HG03045 (cell line): ENCODE measurements around the gene AP1G1.
"Not testable (repeated sequence)": the region's sequence is repeated elsewhere in the genome, so short reads cannot be mapped to it uniquely, and the experiment has no call there.

ENCODE experiments used
- ATAC-seq: cut with Tn5 transposase; IDR thresholded peaks from one replicate; pipeline ENCODE4 v1.9.1; 2021; ENCODE audit warnings: mild to moderate bottlenecking, moderate library complexity; ENCODE audit not compliant: unreplicated experiment

The AP1G1 gene

DNA sequence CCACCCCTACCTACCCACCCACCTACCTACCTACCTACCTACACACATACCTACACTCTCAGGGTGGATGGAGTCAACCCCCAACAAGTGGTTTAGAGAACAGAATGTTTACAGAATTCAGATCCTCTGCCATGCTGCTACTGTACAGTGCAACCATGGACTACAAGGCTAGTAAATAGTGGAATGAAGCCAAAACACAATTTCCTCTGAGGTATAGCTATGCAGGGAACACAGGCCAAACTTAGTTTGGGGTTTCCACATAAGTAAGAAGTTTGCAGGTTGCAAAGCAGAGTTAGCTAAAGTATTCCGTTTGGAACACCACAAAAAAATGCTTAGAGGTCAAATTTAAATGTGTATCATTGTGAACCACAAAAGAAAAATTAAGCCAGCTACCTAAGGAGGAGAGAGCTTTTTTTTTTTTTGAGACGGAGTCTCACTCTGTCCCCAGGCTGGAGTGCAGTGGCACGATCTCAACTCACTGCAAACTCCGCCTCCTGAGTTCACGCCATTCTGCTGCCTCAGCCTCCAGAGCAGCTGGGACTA, 2.7 kb upstream of the AP1G1 start:
- no peak for ATAC-seq

DNA sequence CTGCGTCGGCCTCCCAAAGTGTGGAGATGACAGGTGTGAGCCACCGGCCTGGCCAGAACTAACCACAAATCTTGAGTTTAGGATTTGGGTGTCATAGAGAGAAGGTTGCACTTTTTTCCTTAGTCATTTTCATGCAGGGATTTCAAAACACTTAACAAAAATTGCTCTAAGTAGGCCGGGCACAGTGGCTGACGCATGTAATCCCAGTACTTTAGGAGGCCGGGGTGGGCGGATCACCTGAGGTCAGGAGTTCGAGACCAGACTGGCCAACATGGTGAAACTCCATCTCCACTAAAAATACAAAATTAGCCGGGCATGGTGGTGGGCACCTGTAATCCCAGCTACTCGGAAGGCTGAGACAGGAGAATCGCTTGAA, 1.5 kb upstream of the AP1G1 start:
- ATAC-seq = not testable (repeated sequence)

DNA sequence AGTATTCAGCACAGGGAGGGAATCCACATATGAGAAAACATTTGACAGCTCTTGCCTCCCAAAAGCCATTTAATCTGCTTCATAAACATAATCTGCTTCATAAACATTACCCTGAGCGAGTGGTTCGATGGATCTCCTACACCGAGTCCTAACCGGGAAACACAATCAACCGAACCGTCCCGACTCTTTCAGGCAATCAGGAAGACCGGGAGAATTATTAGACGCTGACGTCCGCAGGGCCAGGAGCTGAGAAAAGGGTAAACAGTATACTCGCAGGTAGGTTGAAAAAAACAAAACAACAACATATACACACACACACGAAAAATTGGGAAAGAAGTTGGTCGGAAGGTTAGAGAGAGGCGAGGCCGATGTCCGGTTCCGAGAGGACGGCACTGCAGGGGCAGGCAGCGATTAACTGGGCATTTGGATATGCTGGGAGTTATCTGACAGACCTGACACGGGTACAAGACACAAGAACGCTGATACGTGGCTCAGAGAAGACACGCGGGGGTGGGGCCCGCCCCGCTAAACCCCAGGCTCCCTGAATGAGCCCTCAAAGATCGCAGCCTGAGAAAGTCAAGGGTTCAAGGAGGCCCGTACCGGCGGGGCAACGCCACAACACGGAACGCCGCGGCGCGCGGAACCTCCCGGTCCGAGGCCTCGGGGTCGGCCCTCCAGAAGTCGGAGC, 585 bp downstream of the AP1G1 start:
- peak; percentile 41 for ATAC-seq

- ATAC-seq = no peak
These were observed 5.3 kb downstream of the AP1G1 start for GRCh38 chr16:71803305-71803690.

DNA sequence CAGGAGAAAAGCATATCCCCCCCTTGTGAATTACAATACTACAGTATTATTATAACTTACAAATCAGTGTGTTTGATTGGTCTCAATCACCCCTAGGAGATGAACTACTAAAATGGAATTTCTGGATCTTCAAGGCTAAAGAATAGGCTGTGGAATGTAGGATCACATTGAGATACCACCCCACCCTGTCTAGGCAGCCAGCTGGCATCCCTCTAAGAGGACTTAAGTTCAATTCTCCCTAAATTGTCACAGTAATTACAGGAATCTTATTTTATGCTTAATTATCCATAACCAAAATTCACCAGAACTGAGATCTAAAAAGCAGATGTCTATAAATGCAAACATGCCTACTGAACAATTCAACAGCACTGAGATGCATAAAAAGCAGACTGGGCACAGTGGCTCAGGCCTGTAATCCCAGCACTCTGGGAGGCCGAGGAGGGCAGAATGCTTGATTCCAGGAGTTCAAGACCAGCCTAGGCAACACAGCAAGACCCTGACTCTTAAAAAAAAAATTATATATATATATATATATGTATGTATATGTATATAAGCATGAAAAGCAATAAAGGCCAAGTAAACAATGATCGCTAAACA, 12.0 kb downstream of the AP1G1 start:
- no peak for ATAC-seq

DNA sequence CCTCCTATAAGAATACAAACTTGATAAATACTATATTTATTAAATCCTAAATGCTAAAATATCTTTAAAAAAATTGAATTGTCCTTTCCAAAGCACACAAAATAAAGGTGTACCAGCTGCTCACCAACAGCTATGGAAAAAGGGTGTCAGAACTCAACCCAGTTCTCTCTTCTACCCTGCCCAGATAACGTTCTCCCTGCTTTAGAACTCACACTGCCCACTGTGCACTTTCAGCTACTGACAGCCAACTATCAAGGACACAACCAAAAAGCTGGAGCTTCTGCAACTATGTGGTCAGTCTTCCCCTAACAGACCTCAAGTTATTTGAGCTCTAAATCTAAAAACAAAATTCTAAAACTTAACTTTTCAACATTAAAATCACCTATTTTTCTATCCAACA, 13.7 kb downstream of the AP1G1 start:
- no peak for ATAC-seq

DNA sequence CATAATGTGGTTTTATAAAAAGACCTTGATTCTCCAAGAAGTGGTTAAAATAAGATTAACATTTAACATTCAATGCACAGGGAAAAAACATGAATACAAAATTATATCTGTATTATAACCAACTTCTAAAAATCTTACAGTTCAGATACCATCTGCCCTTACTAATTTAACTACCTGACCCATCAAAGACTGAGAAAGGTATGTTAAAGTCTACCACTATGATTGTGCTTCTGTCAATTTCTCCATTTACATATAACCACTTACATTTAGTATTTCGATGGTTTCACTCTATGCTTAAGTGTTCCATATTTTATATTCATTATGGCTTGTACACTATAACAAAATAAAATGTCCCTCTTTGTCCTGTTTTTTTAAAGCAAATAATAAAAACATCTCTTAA, 14.6 kb downstream of the AP1G1 start:
- ATAC-seq = no peak

GRCh38 chr16:71792176-71792575, 16.5 kb downstream of the AP1G1 start:
- ATAC-seq = no peak

DNA sequence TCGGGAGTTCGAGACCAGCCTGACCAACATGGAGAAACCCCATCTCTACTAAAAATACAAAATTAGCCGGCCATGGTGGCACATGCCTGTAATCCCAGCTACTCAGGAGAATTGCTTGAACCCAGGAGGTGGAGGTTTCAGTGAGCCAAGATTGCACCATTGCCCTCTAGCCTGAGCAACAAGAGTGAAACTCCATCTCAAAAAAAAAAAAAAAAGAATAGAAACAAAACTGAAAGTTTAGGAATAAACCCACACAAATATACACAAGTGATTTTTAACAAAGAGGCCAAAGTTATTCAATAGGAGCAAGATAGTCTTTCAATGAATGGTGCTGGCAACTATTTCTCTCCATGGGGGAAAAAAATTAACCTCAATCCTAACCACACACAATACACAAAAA, 18.3 kb downstream of the AP1G1 start:
- not testable (repeated sequence) for ATAC-seq

DNA sequence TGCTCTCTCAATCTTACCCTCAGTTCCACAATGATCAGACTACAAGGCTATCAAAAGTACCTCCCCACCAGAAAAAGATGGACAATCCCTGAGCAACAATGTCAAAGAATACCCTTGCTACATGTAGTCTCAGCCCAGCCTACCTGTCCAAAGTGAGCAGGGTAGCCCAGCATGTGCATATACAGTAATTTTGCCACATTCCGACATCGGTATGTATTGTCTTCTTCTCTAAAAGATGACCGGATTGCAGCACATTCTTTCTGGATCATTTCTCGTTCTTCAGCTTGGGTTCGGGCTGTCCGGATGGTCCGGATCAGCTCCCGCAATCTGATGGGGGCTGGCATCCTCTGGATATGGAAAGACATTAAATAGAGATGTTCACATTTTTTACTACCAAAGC, 19.5 kb downstream of the AP1G1 start:
- ATAC-seq = no peak

DNA sequence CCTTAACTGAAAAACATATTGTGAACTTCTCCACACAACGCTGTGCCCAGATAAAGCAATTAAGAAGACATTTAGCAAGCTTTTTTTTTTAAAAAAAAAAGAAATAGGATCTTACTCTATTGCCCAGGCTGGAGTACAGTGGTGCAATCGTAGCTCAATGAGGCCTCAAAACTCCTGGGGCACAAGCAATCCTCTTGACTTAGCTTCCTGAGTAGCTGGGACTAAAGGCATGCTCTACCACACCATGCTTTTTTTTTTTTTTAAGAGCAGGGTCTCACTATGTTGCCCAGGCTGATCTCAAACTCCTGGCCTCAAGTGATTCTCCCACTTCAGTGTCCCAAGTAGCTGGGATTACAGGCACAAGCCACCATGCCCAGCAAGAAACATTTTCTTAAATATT, 20.1 kb downstream of the AP1G1 start:
- ATAC-seq = no peak

DNA sequence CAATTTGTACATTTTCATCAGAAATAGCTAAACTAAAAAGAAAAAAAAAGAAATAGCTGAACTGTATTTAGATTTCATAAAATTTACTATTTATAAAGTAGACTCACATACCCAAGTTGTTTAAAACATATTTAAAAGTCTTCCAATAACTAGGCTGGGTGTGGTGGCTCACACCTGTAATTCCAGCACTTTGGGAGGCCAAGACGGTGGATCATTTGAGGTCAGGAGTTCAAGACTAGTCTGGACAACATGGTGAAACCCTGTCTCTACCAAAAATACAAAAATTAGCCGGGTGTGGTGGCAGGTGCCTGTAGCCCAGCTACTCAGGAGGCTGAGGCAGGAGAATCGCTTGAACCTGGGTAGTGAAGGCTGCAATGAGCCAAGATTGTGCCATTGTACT, 23.5 kb downstream of the AP1G1 start:
- ATAC-seq = not testable (repeated sequence)

GRCh38 chr16:71784093-71784492, 24.5 kb downstream of the AP1G1 start:
- ATAC-seq = no peak

DNA sequence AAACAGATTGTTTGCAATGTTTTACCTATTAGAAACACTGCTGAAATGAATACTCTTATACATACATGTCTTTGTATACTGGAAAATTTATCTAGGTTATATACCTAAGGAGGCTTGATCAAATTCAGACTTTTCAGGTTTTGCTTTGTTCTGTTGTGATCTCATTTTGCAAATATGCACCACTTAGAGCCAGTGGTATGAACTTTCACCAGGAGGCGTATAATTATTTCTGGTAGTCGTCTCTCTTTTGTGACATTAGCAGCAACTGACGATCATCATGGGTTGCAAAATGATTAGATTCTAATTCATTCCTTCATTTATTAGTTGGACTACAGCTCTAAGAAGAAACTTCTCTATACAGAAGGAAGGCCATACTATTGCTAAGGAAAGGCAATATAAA, 26.9 kb downstream of the AP1G1 start:
- no peak for ATAC-seq

DNA sequence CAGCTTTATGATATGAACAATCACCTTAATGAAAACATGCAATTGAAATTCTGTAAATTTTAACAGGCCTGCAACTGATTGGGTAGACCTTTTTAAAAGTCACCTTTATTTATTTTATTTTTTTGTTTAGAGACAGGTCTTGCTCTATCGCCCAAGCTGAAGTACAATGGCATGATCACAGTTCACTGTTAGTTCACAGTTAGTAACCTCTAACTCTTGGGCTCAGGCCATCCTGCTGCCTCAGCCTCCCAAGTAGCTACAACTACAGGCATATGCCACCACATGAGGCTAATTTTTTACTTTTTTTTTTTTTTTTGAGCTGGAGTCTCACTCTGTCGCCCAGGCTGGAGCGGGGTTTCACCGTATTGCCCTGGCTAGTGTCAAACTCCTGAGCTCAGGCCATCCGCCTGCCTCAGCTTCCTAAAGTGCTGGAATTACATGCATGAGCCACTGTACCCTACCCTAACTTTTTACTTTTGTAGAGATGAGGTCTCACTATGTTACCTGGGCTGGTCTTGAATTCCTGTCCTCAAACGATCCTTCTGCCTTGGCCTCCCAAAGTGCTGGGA, 28.0 kb downstream of the AP1G1 start:
- ATAC-seq = no peak

DNA sequence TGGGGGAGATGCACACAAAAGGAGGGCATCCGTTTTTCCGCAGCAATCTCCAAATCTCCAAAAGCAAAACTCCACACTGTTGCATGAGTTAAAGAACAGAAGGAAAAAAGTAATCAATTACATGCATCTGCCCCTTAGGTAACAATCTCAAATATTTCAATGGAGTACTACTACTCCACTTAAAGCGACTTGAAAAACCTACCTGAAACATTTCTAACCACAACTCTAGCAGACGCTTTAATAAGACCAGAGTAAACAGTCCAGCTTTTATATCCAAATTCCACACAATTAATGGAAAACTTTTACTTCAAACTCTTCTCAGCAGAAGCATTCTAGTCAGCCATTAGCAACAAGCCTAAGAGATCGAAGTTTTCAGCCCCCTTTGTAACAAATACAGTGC, 29.9 kb downstream of the AP1G1 start:
- no peak for ATAC-seq

DNA sequence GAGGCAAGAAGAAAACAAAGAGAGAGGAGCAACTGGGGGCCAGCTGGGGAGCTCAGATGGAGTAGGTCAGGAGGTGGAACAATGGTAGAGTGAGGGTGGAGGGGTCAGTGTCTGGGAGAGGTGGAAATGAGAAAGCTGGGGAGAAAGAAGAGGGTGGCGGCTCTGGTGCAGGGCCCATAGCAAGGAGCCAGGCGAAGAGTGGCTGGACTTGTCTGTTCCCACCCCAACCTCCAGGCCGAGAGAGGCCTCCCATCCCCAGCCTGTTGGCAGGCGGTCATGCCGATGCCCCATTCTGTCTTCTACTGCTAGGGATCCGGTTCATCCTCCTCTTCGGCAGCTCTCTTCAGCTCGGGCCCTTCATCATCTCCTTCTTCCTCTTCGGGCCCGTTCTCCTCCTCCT, 31.3 kb downstream of the AP1G1 start:
- ATAC-seq = no peak

GRCh38 chr16:71775949-71776348, 32.7 kb downstream of the AP1G1 start:
- ATAC-seq = no peak

DNA sequence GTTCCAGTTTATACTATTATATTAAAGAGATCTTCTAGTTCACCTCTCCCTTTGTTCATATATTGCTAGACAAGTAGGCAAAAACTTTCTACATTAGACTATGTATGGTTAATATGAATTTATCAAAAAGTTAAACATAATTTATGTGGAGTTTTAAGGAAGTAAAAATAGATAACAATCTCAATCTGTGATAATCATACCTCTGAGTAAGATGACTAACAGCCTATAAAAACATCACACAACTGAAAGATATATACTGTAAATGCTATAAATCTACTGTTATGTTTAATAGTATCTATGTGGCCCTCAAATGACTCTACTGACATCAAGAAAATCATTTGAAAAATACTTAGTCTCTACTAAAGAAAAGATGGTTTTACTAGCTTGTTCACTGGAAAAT, 37.1 kb downstream of the AP1G1 start:
- ATAC-seq = no peak

DNA sequence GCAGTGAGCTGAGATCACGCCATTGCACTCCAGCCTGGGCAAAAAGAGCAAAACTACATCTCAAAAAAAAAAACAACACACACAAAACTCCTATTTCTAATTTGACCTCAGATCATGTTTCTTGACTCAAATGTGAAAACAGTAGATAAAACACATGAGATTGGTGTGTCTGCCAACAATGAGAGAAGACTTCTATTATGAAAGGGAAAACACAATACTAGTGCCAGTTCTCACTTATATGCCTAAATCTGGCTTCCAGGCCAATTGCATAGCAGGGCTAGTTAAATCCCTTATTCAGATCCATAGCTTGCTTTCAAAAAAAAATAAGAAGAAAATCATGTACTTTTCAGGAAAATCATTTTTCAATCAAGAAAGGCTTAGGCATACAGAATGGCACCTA, 39.4 kb downstream of the AP1G1 start:
- ATAC-seq = no peak

GRCh38 chr16:71767060-71767900, 41.4 kb downstream of the AP1G1 start:
- ATAC-seq = no peak

- ATAC-seq = no peak
These were observed 46.4 kb downstream of the AP1G1 start for GRCh38 chr16:71762186-71762585.
